RPMI8226 (cell line): ENCODE results near the gene MZB1.
"Not testable (repeated sequence)": the region's sequence is repeated elsewhere in the genome, so short reads cannot be mapped to it uniquely, and the experiment has no call there.

Experiments
- DNase-seq: peaks from one replicate; pipeline ENCODE4 v3.0.0-alpha.2; 2015

The MZB1 gene

GRCh38 chr5:139371482-139372435 is 18.0 kb downstream of the MZB1 start:
- DNase-seq, result no peak

DNA sequence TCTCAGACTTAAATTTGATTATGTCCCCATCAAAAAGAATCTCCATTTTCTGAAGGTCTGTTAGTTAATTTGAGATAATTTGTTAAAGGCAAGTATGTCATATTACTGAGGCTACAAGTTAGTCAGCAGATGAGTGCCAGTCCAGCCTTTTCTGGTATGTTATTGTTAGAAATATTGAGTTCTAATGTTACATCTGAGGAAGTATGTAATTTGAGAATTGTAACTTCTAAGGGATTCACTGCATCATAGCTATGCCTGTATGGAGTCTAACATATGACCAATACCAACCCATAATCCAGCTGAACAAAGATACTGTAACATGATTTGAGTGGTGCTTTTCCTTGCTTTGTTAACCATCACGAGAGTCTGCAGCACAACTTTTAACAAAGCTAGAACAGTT is 20.5 kb downstream of the MZB1 start:
- no peak for DNase-seq

- DNase-seq, result no peak
These were observed 21.1 kb downstream of the MZB1 start for GRCh38 chr5:139368613-139369012.

DNA sequence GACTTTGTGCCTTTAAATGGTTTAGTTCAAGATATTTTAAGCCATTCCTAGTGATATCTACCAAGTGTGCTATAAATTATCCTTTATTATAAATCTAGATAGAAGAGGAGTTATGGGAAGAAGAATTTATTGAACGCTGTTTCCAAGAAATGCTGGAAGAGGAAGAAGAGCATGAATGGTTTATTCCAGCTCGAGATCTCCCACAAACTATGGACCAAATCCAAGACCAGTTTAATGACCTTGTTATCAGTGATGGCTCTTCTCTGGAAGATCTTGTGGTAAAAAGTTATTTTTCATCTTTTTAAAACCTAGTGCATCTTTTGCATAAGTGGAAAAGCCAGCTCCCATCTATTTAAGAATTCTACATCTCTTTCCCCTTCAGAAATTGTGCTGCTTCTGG is 25.2 kb downstream of the MZB1 start:
- DNase-seq, result no peak

DNA sequence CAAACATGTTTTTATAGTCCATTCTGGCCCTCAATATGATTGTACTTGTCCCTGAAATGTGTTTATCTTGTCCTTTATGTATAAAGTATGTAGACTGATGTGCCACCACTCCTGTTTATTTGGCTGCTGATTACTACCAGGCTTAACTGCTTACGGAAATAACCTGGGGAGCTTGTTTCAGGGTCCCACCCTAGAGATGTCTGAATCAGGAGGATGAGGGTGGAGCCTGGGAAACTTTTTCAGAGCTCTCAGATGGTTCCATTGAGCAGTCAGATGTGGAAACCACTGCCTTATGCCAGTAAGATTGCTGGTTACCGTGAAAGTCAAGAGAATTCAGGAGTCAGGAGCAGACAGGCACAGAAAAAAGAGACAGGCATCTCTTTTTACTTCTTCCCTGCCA is 25.8 kb downstream of the MZB1 start:
- DNase-seq, result no peak

- DNase-seq, result no peak
These were observed 27.8 kb downstream of the MZB1 start for GRCh38 chr5:139361835-139362429.

DNA sequence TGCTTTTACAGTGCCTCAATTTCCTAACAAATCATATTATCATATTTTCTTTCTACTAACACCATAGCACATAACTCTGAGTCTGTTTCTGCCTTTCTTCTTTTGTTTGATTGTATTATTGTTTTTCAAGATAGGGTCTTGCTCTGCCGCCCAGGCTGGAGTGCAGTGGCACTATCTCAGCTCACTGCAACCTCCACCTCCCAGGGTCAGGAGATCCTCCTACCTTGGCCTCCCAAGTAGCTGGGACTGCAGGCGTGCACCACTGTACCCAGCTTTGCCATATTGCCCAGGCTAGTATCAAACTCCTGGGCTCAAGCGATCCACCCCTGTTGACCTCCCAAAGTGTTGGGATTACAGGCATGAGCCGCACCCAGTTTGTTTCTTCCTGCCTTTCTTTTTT is 29.3 kb downstream of the MZB1 start:
- no peak for DNase-seq

- DNase-seq, result no peak
These were observed 31.6 kb downstream of the MZB1 start for GRCh38 chr5:139358064-139358463.

DNA sequence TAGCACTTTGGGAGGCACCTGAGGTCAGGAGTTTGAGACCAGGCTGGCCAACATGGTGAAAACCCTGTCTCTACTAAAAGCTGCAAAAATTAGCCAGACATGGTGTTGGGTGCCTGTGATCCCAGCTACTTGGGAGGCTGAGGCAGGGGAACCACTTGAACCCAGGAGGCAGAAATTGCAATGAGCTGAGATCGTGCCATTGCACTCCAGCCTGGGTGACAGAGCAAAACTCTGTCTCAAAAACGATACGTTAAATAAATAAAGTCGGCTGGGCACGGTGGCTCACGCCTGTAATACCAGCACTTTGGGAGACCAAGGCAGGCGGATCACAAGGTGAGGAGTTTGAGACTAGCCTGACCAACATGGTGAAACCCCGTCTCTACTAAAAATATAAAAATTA is 33.8 kb downstream of the MZB1 start:
- not testable (repeated sequence) for DNase-seq

- no peak for DNase-seq
These were observed 35.5 kb downstream of the MZB1 start for GRCh38 chr5:139354186-139354585.

- DNase-seq, result not testable (repeated sequence)
These were observed 41.9 kb downstream of the MZB1 start for GRCh38 chr5:139347863-139348262.

GRCh38 chr5:139345442-139345841 is 44.3 kb downstream of the MZB1 start:
- not testable (repeated sequence) for DNase-seq

DNA sequence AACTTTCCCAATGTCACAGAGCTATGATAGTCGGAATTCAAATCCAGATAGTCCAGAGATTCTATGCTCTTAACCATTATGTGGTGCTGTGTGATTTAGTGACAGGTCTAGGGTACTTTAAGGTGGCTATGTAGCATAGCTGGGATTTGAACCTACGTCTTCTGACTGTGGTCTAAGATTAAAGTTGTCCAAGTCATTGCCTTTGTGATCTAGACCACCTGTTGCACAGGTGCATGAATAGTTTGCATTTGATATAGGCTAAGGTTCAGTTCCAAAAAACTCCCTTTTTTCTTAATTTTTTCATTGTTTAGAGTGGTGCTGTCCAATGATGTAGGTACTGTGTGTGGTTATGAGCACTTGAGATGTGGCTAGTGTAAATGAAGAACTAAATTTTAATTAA is 45.5 kb downstream of the MZB1 start:
- DNase-seq, result no peak

DNA sequence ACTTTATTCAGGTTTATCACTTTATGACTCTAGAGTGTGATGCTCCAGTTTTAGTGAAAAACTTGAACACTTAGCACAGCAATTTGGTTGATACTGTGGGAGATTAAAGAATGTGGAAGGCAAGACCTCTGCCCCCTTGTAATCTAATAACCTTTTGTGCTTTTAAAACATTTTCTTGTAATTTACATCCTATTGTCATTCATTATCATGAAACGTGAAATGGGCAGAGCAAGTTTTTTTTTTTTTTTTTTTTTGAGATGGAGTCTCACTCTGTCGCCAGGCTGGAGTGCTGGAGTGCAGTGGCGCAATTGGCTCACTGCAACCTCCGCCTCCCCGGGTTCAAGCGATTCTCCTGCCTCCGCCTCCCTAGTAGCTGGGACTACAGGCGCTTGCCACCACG is 46.2 kb downstream of the MZB1 start:
- no peak for DNase-seq

DNA sequence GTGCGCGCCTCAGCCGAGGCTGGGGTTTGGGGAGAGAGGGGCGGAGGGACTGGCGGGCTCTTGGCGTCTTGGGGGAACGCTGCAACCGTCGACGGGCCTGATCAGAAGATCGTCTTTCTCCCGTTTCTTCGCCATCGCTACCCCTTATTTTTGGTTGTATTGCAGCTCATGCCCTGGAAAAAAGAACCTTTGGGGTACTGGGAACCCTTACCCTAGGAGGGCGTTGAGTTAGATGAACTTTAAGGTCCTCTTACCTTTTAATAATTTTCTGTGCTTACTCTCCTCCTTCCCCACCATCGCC is 47.3 kb downstream of the MZB1 start:
- no peak for DNase-seq

DNA sequence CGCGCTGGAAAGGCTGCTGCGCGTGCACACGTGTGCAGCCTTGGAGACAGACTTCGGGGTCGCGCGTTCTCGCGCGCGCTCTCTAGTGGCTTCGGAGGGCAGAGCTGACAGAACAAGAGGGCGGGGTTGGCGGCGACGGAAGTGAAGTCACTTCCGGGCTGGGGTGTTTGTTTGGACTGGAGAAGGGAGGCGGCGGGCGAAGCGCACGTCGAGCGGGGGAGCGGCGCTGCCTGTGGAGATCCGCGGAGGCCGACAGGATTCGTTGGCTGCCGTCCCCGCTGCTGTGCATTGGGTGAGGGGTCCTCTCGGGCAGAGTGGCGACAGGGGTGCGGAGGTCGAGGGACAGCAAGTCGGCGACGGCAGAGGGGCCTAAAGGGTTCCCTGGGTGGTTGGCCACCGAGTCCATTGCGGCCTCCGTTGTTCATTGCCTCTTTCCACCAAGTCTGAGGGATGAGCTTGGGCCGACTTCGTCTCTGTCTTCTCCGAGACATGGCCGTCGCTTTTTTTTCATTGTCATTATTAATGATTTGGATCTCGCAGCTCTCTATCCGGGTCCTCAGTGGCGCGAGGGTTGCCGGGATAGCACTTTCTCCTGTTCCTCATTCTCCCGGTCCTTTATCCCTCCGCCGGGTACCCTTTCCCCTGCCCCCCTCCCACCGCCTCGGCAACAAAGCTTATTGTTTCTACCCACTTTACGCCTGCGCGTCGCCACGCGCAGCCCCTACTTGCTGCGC is 47.9 kb downstream of the MZB1 start, which contains the start of gene PAIP2:
Gene PAIP2 (plus strand): TSS at position 166 of the 734 bp plus-strand sequence. CDS start 21,931 bp downstream, outside the sequence.
- DNase-seq, result peak; percentile 98

DNA sequence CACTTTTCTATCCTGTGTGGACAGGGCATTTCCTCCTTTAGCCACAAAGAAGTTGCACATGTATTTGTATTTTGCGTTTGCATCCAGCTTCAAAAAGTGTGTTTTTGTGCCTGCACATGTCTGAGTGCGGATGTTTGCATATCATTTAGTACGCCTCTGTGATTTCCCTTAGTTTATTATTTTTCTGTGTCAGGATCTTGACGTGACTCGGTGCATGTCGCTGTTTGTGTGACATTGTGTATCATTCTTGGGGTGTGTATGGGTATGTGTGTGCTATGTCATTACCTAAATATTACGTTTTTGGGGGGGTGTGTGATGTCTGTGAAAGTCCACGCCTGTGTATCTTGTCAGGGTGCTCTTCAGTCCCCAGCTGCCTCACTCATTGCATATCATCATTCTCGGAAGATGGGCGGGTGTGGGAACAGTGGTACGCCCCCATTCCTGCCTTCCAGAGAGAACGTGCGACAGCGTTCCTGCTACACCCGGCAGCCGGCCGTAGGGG is 48.5 kb downstream of the MZB1 start:
- DNase-seq, result no peak

DNA sequence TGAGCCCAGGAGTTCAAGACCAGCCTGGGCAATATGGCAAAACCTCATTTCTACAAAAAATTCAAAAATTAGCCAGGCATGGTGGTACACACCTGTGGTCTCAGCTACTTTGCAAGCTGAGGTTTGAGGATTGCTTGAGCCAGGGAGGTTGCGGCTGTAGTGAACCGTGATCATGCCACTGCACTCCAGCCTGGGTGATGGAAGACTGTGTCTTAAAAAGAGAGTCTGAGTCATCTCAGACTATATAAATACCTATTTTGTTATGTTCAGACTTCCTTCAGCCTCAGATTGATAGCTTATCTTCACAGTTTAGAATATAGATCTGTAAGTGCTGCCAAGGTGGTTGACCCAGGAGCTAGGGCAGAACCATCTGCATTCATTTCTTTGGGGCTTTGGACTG is 49.7 kb downstream of the MZB1 start:
- DNase-seq, result no peak
